ENCODE data around the gene RAET1G. TPM values are rescaled to one million over a fixed set of nuclear protein-coding genes. Genes with fewer than 3 reads are reported as not detected.
A peak's percentile ranks its signal among the peaks of the same experiment; 100 is the strongest.

Gene RAET1G
- total RNA-seq, 2 donors from 2014 or later: not detected

GRCh38 chr6:149907317-149907716, 15.6 kb downstream of the RAET1G start:
- Mint-ChIP-seq H3K27me3 (ENCODE audit: insufficient read depth) (peaks cover 36% of the 10 kb centered on the region), H3K27ac (no peak overlapping the region), H3K4me3 (no peak overlapping the region), H3K4me1 (peaks cover 9% of the 10 kb centered on the region), H3K9me3 (peaks cover 36% of the 10 kb centered on the region), H3K36me3 (ENCODE audit: low read depth) (no peaks in the 10 kb centered on the region)
- no peak overlapping the region for H3K4me3 ChIP-seq (ENCODE audit: low read length)
- H3K27me3 ChIP-seq (ENCODE audit: control insufficient read depth, insufficient read depth, low read length, poor library complexity, severe bottlenecking): peaks cover 6% of the 10 kb centered on the region
- TF ChIP-seq CTCF (conservative IDR thresholded peaks at IDR 0.05): no peak
- peak; percentile 10 for DNase-seq
- H3K9ac ChIP-seq (ENCODE audit: extremely low read depth, low read length, poor library complexity, severe bottlenecking): no peak overlapping the region
- H3K4me1 ChIP-seq (ENCODE audit: control insufficient read depth, insufficient read depth, low read length): no peaks in the 10 kb centered on the region
- no peak overlapping the region for H3K27ac ChIP-seq (ENCODE audit: low read depth, low read length)
- WGBS, 2 experiments (ENCODE audit: insufficient coverage in 1 of 2, insufficient read length in 1 of 2): 71% methylated on average over 2 of the region's 2 CpGs; no CpG with 5 or more reads in 1 of the 2 experiments
- H3K36me3 ChIP-seq (ENCODE audit: control insufficient read depth, insufficient read depth, low read length): no peaks in the 10 kb centered on the region
- H3K9me3 ChIP-seq (ENCODE audit: control insufficient read depth, low read length): no peaks in the 10 kb centered on the region

GRCh38 chr6:149906405-149906804, 16.5 kb downstream of the RAET1G start:
- H3K9me3 ChIP-seq (ENCODE audit: control insufficient read depth, low read length): no peaks in the 10 kb centered on the region
- no peak overlapping the region for H3K27ac ChIP-seq (ENCODE audit: low read depth, low read length)
- H3K4me1 Mint-ChIP-seq: peaks cover 9% of the 10 kb centered on the region
- no peaks in the 10 kb centered on the region for H3K4me1 ChIP-seq (ENCODE audit: control insufficient read depth, insufficient read depth, low read length)
- H3K27ac Mint-ChIP-seq: no peak overlapping the region
- no peak for DNase-seq
- no peak for TF ChIP-seq CTCF (conservative IDR thresholded peaks at IDR 0.05)
- H3K4me3 ChIP-seq (ENCODE audit: low read length): no peak overlapping the region
- 84 to 96% methylated on average over 4 of the region's 4 CpGs for WGBS, 2 experiments (ENCODE audit: insufficient coverage in 1 of 2, insufficient read length in 1 of 2)
- H3K9me3 Mint-ChIP-seq: peaks cover 36% of the 10 kb centered on the region
- H3K27me3 Mint-ChIP-seq (ENCODE audit: insufficient read depth): peaks cover 32% of the 10 kb centered on the region
- H3K27me3 ChIP-seq (ENCODE audit: control insufficient read depth, insufficient read depth, low read length, poor library complexity, severe bottlenecking): peaks cover 6% of the 10 kb centered on the region
- H3K36me3 ChIP-seq (ENCODE audit: control insufficient read depth, insufficient read depth, low read length): no peaks in the 10 kb centered on the region
- H3K9ac ChIP-seq (ENCODE audit: extremely low read depth, low read length, poor library complexity, severe bottlenecking): no peak overlapping the region
- H3K36me3 Mint-ChIP-seq (ENCODE audit: low read depth): no peaks in the 10 kb centered on the region
- H3K4me3 Mint-ChIP-seq: no peak overlapping the region

GRCh38 chr6:149905911-149906371, 17.0 kb downstream of the RAET1G start:
- H3K36me3 Mint-ChIP-seq (ENCODE audit: low read depth): no peaks in the 10 kb centered on the region
- H3K27ac ChIP-seq (ENCODE audit: low read depth, low read length): no peak overlapping the region
- no peak overlapping the region for H3K4me3 Mint-ChIP-seq
- H3K27me3 Mint-ChIP-seq (ENCODE audit: insufficient read depth): peaks cover 29% of the 10 kb centered on the region
- H3K36me3 ChIP-seq (ENCODE audit: control insufficient read depth, insufficient read depth, low read length): no peaks in the 10 kb centered on the region
- no peak overlapping the region for H3K9ac ChIP-seq (ENCODE audit: extremely low read depth, low read length, poor library complexity, severe bottlenecking)
- no peak overlapping the region for H3K27ac Mint-ChIP-seq
- no peak for TF ChIP-seq CTCF (conservative IDR thresholded peaks at IDR 0.05)
- DNase-seq: peak; percentile 17
- peaks cover 6% of the 10 kb centered on the region for H3K27me3 ChIP-seq (ENCODE audit: control insufficient read depth, insufficient read depth, low read length, poor library complexity, severe bottlenecking)
- WGBS, 2 experiments (ENCODE audit: insufficient coverage in 1 of 2, insufficient read length in 1 of 2): 88 to 94% methylated on average over 5 to 6 of the region's 6 CpGs
- no peaks in the 10 kb centered on the region for H3K9me3 ChIP-seq (ENCODE audit: control insufficient read depth, low read length)
- no peak overlapping the region for H3K4me3 ChIP-seq (ENCODE audit: low read length)
- H3K4me1 ChIP-seq (ENCODE audit: control insufficient read depth, insufficient read depth, low read length): no peaks in the 10 kb centered on the region
- peaks cover 9% of the 10 kb centered on the region for H3K4me1 Mint-ChIP-seq
- H3K9me3 Mint-ChIP-seq: peaks cover 36% of the 10 kb centered on the region
